Heart left ventricle (tissue), 13 donors: ENCODE measurements around the gene PCLO.

Source experiments
- CTCF ChIP-seq, 12 donors: fragments of 200-600 bp; sonication (generic) in 4 of 12; IDR thresholded peaks; one replicate each; pipeline versions ENCODE4 v1.5.0 to v1.8.0; 2018 to 2022; ENCODE audit warnings: antibody characterized with exemption in 12 of 12, mild to moderate bottlenecking in 5 of 12
- POLR2A ChIP-seq, 2 donors: fragments of 450-650 bp; IDR thresholded peaks; one replicate each; pipeline ENCODE4 v1.6.1; 2017; ENCODE audit warnings: antibody characterized with exemption in 2 of 2, mild to moderate bottlenecking in 2 of 2, moderate library complexity in 2 of 2
- donor health status: ischemic (EF 13 %, LVEDD 7.1; RV severe dilation, severe dysfunction).
- donor health status: DM: no; HTN: yes; CAD: no.
- donor health status: DM: no; HTN: no; CAD: no.
- donor health status: ischemic (EF 25% LVEDD 6.9; RV normal size, moderate dysfunction).
- donor health status: ischemic (EF 25% LVEDD 5.7; RV mildly dilated, moderate dysfunction).
- donor health status: ischemic (EF 35%, LVEDD 5.7; RV mildly dilated, moderate dysfunction).
- donor health status: nonischemic (EF 11% LVEDD 7.7; RV severe dilation, severe dysfunction).
- donor health status: DM: yes; HTN: yes; CAD: no.
- donor health status: PGD.
- donor health status: ischemic (EF 29% LVEDD 5.4; RV normal size, mild dysfunction).
- donor health status: nonischemic (EF 23%, LVEDD 6.1; RV moderate dilation, normal function).

- TF ChIP-seq POLR2A (IDR thresholded peaks at IDR 0.05) (no peak), CTCF (IDR thresholded peaks at IDR 0.05) (no peak)
Observed at GRCh38 chr7:82742163-82742562, 420.5 kb downstream of the PCLO start.
